ENCODE results near the gene SPRY2.
"Not testable (repeated sequence)": the region's sequence is repeated elsewhere in the genome, so short reads cannot be mapped to it uniquely, and the experiment has no call there.

SPRY2 gene

DNA sequence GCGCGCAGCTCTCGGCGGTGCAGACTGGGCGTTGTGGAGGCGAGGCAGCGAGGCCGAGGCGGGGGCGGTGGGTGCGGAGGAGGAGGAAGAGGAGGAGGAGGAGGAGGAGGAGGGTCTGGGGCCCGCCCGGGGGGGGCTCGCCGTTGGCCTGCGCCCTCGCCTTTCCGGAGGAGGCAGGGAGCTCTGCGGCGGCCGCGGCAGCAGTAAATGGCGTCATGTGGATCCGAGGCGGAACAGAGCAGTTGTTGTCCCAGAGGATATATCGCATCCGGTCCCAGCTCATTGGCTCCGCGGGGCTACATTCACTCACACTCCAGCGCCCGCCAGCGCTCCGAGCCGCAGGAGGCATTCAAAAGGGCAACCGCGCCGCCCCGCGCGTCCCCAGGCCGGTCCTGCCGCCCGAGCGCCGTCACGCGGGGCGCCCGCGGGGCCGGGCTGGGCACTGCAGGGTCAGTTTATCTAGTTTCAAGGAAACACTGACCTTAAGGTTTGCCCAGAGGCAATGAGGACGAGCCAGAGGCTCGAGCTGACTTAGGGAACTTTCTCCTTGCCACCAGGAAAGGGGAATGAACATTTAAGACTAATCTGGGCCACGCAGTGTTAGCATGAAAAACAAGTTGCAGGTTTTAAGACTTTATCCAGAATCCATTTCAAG is at the start of gene SPRY2:
Gene SPRY2 (minus strand): TSS at position 26 of the 655 bp plus-strand sequence. CDS start 3,421 bp downstream, outside the sequence.
- DNase-seq (ENCODE audit: low read depth), result no peak

GRCh38 chr13:80390338-80390737 is 49.4 kb upstream of the SPRY2 start:
- no peak for DNase-seq (ENCODE audit: low read depth)

- DNase-seq (ENCODE audit: low read depth), result no peak
Observed at GRCh38 chr13:80389073-80390038, 48.4 kb upstream of the SPRY2 start.

DNA sequence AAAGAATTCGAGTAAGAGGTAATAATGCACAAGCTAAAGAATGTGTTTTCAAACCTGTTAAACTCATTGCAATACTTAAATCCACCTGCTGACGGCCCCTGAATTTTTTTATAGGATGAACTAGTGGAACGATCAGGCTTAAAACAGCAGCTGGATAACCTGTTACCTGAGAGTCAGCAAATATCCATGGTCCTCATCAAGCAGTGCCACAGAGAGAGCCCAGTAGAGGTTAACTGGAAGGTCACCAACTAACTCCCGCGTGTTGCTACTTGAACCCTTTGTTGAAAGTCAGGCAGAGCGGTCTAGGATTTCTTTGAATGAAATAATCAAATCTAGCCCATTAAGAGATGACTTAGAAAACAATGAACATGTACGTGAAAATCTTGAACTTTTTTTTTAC is 47.6 kb upstream of the SPRY2 start:
- no peak for DNase-seq (ENCODE audit: low read depth)

DNA sequence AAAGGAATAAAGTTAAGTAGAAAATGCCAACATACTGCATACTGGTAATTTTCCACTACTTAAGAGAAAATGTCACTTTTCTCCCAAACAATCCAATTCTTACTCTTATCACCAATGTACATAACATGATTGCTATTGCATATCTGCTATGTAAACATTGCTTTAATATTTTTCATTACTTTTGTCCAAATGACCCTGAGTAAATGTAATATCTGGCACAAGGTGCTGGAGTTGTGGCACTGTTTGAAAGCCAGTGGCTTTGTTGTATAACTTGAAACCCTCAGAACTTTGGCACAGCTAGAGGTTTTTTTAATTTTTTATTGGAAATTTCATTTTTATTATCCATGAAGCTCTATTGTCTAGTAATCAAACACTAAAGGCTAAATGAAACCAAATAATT is 45.7 kb upstream of the SPRY2 start:
- no peak for DNase-seq (ENCODE audit: low read depth)

GRCh38 chr13:80386002-80386401 is 45.1 kb upstream of the SPRY2 start:
- no peak for DNase-seq (ENCODE audit: low read depth)

- no peak for DNase-seq (ENCODE audit: low read depth)
Observed at GRCh38 chr13:80382576-80382975, 41.6 kb upstream of the SPRY2 start.

- DNase-seq (ENCODE audit: low read depth), result no peak
Observed at GRCh38 chr13:80379245-80379644, 38.3 kb upstream of the SPRY2 start.

- DNase-seq (ENCODE audit: low read depth), result no peak
Observed at GRCh38 chr13:80376554-80376953, 35.6 kb upstream of the SPRY2 start.

DNA sequence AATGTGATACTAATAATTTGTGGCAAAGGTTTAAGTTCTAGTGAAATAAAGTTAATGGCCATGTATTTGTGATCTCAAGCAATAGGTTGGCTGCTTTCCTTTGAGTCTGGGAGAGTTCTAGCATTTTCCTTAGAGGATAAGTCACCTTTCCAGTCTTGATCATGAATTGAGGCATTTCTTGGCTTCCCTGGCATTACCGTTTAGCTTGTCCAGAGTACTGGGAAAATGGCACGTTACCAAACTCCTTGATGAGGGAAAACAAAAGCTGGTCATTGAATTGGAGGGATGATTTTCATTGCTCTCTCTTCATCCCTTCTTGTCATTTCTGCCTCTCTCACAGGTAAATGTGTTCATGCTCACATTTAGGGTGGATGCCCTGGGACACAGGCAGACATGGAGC is 34.0 kb upstream of the SPRY2 start:
- no peak for DNase-seq (ENCODE audit: low read depth)

DNA sequence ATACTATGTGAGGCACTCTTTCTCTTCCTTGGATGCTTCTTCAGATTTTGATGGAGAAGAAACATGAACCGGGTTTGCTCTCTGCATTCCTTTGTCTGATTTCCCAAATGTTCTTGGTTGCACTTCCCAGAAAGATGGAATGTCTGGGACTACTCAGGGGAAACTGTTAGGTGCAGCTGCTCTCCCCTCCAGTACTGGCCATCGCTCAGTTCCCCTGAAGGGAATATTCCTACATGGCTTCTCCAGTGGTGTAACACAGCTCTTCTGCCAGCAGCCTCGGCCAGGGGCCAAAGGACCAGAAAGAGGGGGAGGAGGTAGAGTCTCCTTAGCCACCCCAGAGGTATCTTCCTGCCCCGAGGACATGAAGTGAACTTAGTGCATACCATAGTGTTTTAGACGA is 33.5 kb upstream of the SPRY2 start:
- DNase-seq (ENCODE audit: low read depth), result no peak

- DNase-seq (ENCODE audit: low read depth), result no peak
Observed at GRCh38 chr13:80371840-80372509, 31.0 kb upstream of the SPRY2 start.

DNA sequence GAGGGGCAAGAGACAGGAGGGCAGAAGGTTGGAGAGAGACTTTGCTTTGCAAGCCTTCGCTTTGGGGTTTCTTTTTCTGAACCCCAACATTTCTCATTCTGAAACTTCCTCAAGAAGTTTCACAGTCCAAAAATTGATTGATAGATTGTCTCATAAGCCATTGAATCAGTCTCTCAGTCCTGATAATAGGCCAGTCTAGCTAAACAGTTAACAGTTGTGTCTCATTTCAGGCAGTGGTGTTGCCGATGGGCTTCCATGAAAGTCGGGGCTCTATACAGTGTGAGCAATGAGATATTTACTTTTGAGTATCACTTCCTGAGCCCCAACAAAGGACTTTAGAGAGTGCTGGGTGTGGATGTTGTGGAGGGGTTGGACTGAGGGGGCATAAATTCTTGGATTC is 26.5 kb upstream of the SPRY2 start:
- no peak for DNase-seq (ENCODE audit: low read depth)

DNA sequence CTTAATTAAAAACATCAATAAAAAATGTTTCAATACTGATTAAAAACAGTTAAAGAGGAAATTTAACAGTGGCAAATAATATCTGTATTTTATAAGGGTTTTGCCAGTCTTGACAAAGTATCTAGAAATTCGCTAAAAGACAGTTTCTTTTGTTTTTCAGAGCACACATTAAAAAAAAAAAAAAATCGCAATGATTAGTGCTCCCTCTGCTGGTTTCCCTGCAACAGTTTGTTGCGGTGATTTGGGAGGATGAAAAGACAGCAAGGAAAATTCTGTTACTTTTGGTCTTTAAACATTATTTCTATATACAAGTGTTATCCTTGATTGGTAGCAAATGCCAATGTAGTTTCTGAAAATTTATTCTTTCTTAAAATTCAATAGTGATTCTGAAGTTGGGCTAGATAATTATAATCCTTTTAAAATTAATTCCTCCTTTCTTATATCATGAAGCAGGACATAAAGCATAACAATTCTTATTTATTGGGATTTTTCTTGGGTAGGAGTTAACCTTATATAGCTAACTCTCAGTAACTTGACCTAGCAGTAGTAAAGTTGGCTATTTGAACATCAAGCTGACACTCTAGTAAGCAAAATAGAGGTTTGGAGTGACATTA is 23.1 kb upstream of the SPRY2 start:
- no peak for DNase-seq (ENCODE audit: low read depth)

GRCh38 chr13:80362481-80362880 is 21.6 kb upstream of the SPRY2 start:
- DNase-seq (ENCODE audit: low read depth), result no peak

DNA sequence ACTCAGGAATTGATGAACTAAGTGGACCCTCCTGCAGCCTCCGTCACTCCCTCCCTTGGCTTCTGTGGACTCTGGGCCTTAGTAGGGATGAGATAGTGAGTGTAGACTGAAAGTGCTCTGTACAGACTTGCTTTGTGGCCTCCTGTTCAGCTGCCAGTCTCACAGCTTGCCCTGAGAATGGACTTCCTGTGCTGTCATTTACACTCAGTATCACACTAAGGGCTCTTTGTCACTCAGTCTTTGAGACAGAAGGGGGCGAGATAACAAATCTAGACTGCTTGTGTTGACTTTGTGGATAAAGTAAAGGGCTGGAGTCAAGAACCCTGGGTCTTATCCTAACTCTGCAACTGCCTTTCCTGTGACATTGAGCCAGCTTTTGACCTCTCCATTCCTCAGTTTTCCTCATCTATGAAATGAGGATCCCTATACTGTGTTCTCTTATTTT is 21.0 kb upstream of the SPRY2 start:
- DNase-seq (ENCODE audit: low read depth), result no peak

DNA sequence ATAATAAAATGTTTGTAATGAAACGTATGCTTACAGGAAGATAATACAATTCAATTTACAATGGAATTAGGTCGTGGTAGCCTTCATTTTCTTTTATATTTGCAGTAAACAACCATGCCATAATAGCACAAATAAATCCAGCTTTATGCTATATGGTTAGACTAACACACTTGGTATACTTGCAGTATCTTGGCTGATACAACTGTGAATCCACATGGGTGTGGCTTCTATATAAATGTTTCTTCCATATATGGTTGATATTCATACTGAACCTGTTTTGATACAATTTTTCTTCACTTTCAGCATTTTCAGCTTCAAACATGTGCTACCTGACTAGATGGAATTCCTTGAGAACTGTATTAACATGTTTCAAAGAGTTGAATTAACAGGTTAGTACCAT is 20.4 kb upstream of the SPRY2 start:
- no peak for DNase-seq (ENCODE audit: low read depth)

- no peak for DNase-seq (ENCODE audit: low read depth)
Observed at GRCh38 chr13:80360453-80360800, 19.5 kb upstream of the SPRY2 start.

- no peak for DNase-seq (ENCODE audit: low read depth)
Observed at GRCh38 chr13:80359778-80360452, 19.0 kb upstream of the SPRY2 start.

DNA sequence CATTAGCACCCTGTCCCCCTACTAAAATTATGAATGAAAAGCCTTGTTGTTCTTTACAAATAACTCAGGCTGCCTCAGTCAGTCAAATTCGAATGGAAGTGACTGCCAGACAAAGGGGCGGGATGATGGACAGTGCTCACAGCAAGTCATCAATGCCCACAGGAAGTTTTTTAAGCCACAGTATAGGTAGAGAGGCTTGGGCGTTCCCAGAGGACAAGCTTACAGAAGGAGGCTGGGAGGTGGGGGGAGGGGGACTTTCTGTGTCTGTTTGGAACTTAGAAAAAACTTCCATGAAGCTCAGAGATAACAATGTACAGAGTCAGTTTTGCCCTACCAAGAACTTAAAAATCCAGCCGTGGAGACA is 18.5 kb upstream of the SPRY2 start:
- DNase-seq (ENCODE audit: low read depth), result no peak

DNA sequence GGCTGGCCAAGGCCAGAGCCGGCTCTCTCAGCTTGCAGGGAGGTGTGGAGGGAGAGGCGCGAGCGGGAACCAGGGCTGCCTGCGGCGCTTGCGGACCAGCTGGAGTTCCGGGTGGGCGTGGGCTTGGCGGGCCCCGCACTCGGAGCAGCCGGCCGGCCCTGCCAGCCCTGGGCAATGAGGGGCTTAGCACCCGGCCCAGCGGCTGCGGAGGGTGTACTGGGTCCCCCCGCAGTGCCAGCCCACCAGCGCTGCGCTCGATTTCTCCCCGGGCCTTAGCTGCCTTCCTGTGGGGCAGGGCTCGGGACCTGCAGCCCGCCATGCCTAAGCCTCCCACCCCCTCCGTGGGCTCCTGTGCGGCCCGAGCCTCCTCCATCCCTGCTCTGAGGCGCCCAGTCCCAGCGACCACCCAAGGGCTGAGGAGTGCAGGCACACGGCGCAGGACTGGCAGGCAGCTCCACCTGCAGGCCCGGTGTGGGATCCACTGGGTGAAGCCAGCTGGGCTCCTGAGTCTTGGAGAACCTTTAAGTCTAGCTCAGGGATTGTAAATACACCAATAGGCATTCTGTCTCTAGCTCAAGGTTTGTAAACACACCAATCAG is 14.7 kb upstream of the SPRY2 start:
- not testable (repeated sequence) for DNase-seq (ENCODE audit: low read depth)

Data from activated T-cell treated with anti-CD3 and anti-CD28 coated beads for 24 hours (primary cell).